Psoas muscle (tissue), 8 donors: ENCODE data around the gene PAXIP1. TPM values are rescaled to one million over a fixed set of nuclear protein-coding genes. Genes with fewer than 3 reads are reported as not detected.

ENCODE experiments used
- ATAC-seq, 4 donors: fragments of 200-7000 bp; cut with Tn5 transposase; one replicate each; pipeline ENCODE4 v1.9.1; 2020; ENCODE audit warnings: moderate library complexity in 3 of 4, mild to moderate bottlenecking in 2 of 4
- DNase-seq, 2 donors: peaks; one replicate each; pipeline ENCODE4 v3.0.0-alpha.2; 2020
- H3K27ac ChIP-seq: fragments of 200-600 bp; one replicate; pipeline ENCODE4 v1.8.0; 2022
- H3K27me3 ChIP-seq, 3 donors: fragments of 200-600 bp in 1 of 3; one replicate each; pipeline versions ENCODE4 v1.6.1 to v1.8.0; 2013 to 2022; ENCODE audit warnings: low read length in 2 of 3, mild to moderate bottlenecking in 2 of 3, moderate library complexity in 1 of 3; ENCODE audit not compliant: insufficient read depth in 3 of 3
- H3K36me3 ChIP-seq, 2 donors: fragments of 200-600 bp in 1 of 2; one replicate each; pipeline versions ENCODE4 v1.6.1 to v1.8.0; 2013 to 2022; ENCODE audit warnings: low read depth in 1 of 2, mild to moderate bottlenecking in 1 of 2, moderate library complexity in 1 of 2; ENCODE audit not compliant: insufficient read depth in 1 of 2
- H3K4me1 ChIP-seq: fragments of 200-600 bp; one replicate; pipeline ENCODE4 v1.8.0; 2022
- H3K4me3 ChIP-seq: fragments of 200-600 bp; one replicate; pipeline ENCODE4 v1.8.0; 2022; ENCODE audit warnings: mild to moderate bottlenecking
- H3K9me3 ChIP-seq: fragments of 200-600 bp; one replicate; pipeline ENCODE4 v1.8.0; 2022
- WGBS, 3 donors: extraction: QIAGEN DNeasy Blood & Tissue Kit; methylation state at CpG; one replicate each; pipeline versions ENCODE4 v1.1.6 to v1.1.7; 2013; 5-methylcytosine and 5-hydroxymethylcytosine counted together
- intact Hi-C, 2 donors: fragments of 100-400 bp; cut with DNase I; formaldehyde crosslinking; loops; one replicate each; pipeline versions ENCODE4 v1.11.0 to v1.14.2; 2022
- polyA plus RNA-seq, 3 donors: library from polyadenylated mRNA; stranded (reverse); fragments of 200-250 nt; gene quantifications; one replicate each; pipeline ENCODE4 v1.2.3, GENCODE V29; 2013
- total RNA-seq, 4 donors: library from RNA; stranded (reverse); fragmentation: NEBNext Ultra II Directional in 2 of 4; extraction: Animal tissue kit (Norgen Biotek cat#: 25700) in 2 of 4; gene quantifications; one replicate each; pipeline versions ENCODE4 v1.2.1 to v1.2.4, GENCODE V29; 2021 to 2023
- TF ChIP-seq, protein P1 (sequence below): fragments of 200-600 bp; IDR thresholded peaks from one replicate; pipeline ENCODE4 v1.8.0; 2022; ENCODE audit warnings: antibody characterized with exemption
- donor health status: healthy with polysubstance abuse.
- donor health status: DM: no; HTN: no; CAD: no; lungs with moderate emphysema.
- donor health status: Bipolar disorder and iron deficiency.
- donor health status: healthy.
- donor health status: DM: yes; HTN: yes; CAD: no.
- donor health status: DM: no; HTN: no; CAD: no.
- donor health status: DM: no; HTN: no; CAD: no.
- donor health status: DM: yes; HTN: yes; CAD: no.

PAXIP1 gene
- total and polyA plus RNA-seq, 7 donors = 3.5 to 7.3 (median 6.2) TPM

DNA sequence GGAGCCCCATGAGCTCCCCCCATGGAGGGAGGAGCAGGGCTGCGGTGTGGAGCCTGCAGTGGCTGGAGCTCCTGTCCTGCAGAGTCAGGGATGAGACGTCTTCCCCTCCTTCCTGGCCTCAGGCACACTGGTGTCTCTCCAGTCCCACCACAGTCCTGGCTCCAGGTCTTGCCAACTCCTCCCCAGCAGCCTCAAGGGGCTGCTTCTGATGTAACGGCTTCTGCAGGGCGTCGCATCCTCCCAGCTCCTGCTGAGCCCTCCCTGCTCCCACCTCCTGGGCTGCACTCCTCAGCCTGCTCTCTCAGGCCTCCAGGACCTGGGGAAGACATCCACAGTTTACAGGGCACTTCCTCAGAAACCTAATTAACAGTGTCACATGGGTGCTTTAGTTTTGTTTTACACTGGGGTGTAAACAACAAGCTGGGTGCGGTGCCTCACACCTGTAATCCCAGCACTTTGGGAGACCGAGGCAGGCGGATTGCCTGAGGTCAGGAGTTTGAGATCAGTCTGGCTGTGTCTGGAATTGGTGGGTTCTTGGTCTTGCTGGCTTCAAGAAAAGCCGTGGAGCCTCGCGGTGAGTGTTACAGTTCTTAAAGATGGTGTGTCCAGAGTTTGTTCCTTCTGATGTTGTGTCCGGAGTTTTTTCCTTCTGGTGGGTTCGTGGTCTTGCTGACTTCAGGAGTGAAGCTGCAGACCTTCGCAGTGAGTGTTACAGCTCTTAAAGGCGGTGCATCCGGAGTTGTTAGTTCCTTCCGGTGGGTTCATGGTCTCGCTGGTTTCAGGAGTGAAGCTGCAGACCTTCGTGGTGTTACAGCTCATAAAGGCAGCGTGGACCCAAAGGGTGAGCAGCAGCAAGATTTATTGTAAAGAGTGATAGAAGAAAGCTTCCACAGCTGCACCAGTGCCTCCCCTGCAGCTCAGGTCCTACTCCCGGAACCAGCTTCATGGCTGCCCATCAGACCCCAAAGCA, 95.0 kb downstream of the PAXIP1 start:
- 67 to 73% (median 70%) methylated on average over 21 of the region's 21 CpGs for WGBS, 3 donors
- TF ChIP-seq, protein P1, sequence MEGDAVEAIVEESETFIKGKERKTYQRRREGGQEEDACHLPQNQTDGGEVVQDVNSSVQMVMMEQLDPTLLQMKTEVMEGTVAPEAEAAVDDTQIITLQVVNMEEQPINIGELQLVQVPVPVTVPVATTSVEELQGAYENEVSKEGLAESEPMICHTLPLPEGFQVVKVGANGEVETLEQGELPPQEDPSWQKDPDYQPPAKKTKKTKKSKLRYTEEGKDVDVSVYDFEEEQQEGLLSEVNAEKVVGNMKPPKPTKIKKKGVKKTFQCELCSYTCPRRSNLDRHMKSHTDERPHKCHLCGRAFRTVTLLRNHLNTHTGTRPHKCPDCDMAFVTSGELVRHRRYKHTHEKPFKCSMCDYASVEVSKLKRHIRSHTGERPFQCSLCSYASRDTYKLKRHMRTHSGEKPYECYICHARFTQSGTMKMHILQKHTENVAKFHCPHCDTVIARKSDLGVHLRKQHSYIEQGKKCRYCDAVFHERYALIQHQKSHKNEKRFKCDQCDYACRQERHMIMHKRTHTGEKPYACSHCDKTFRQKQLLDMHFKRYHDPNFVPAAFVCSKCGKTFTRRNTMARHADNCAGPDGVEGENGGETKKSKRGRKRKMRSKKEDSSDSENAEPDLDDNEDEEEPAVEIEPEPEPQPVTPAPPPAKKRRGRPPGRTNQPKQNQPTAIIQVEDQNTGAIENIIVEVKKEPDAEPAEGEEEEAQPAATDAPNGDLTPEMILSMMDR = no peak

DNA sequence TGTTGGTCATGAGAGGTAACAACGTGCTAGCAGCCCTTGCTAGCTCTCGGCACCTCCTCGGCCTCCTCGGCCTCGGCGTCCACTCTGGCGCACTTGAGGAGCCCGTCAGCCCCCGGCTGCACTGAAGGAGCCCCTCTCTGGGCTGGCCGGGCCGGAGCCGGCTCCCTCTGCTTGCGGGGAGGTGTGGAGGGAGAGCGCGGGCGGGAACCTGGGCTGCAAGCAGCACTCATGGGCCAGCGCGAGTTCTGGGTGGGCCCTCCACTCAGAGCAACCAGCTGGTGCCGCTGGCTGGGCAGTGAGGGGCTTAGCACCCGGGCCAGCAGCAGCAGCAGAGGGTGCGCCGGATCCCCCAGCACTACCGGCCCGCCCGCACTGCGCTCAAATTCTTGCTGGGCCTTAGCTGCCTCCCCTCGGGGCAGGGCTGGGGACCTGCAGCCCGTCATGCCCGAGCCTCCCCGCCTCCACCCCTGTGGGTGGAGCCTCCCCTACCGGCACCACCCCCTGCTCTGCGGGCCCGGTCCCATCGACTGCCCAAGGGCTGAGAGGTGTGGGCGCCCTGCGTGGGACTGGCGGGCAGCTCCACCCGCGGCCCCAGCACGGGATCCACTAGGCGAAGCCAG, 96.1 kb downstream of the PAXIP1 start:
- peaks cover 0 to 15% (median 2%) of the 10 kb centered on the region in 3 donors for H3K27me3 ChIP-seq
- no peak overlapping the region for H3K4me3 ChIP-seq
- TF ChIP-seq, protein P1 = no peak
- no peaks in the 10 kb centered on the region for H3K36me3 ChIP-seq
- 90 to 97% (median 95%) methylated on average over 37 to 41 of the region's 41 CpGs for WGBS, 3 donors
- no peaks in the 10 kb centered on the region for H3K9me3 ChIP-seq
- ATAC-seq (no peak), DNase-seq (no peak)
- intact Hi-C loops = no loop called here
- H3K27ac ChIP-seq = no peak overlapping the region
- H3K4me1 ChIP-seq = no peaks in the 10 kb centered on the region

More for the DNA sequence above, 95.0 kb downstream of the PAXIP1 start:
- Histone ChIP-seq H3K36me3 (no peaks in the 10 kb centered on the region), H3K27ac (no peak overlapping the region), H3K9me3 (no peaks in the 10 kb centered on the region), H3K4me3 (no peak overlapping the region), H3K27me3 (peaks cover 0 to 15% (median 2%) of the 10 kb centered on the region in 3 donors), H3K4me1 (no peaks in the 10 kb centered on the region)
- ATAC-seq = no peak
- DNase-seq = no peak
- intact Hi-C loops = no loop called here

DNA sequence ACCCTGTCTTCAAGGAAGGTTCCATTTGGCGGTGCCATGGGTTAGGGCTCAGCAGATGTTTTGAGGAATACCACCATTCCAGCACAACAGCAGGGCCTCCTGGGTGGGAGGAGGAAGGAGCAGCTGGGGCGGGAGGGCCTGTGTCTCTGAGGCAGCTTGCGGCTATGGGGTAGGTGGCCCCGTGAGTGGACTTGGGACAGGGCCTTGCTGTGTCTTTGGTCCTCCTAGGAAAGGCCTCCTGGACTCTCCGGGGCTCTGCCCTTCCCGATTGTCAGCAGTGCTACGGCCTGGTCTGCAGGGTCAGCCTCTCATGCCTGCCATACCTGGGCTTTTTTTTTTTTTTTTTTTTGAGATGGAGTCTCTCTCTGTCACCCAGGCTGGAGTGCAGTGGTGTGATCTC, 96.7 kb downstream of the PAXIP1 start:
- Histone ChIP-seq H3K4me1 (no peaks in the 10 kb centered on the region), H3K27me3 (peaks cover 0 to 15% (median 2%) of the 10 kb centered on the region in 3 donors), H3K4me3 (no peak overlapping the region), H3K36me3 (no peaks in the 10 kb centered on the region), H3K9me3 (no peaks in the 10 kb centered on the region), H3K27ac (no peak overlapping the region)
- ATAC-seq (no peak), DNase-seq (no peak)
- TF ChIP-seq, protein P1 = no peak
- intact Hi-C loops = no loop called here
- 93 to 100% (median 96%) methylated on average over 7 of the region's 7 CpGs for WGBS, 3 donors

DNA sequence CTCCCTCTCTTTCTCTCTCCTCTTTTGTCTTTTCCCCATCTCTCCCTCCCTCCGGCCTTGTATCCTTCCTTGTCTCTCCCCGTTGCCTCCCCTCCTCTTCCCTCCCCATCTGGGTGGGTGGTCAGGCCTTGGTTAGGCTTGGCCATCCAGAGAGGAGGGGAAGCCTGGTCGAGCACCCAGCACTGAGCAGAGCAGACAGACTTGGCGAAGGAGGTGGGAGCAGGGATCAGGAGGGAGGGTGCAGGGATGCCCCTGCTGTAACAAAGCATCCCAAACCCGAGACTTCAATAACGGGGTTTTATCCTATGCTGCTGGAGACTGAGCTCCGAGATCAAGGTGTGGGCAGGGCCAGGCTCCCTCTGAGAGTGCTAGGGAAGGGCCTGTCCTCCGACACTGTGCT, 97.3 kb downstream of the PAXIP1 start:
- Histone ChIP-seq H3K36me3 (no peaks in the 10 kb centered on the region), H3K27ac (no peak overlapping the region), H3K4me1 (no peaks in the 10 kb centered on the region), H3K27me3 (peaks cover 0 to 15% (median 2%) of the 10 kb centered on the region in 3 donors), H3K9me3 (no peaks in the 10 kb centered on the region), H3K4me3 (no peak overlapping the region)
- DNase-seq (no peak), ATAC-seq (no peak)
- TF ChIP-seq, protein P1 = no peak
- WGBS, 3 donors = 64 to 71% (median 69%) methylated on average over 8 of the region's 8 CpGs
- intact Hi-C loops = no loop called here
